IMR-90 (cell line): Measurements from ENCODE around the gene MOB3B.

Experiments used
- CTCF ChIP-seq: conservative IDR thresholded peaks from 2 replicates; pipeline ENCODE4 v1.5.1; 2012; ENCODE audit warnings: mild to moderate bottlenecking, low read depth, low read length, improper control_type of control experiment
- MAZ ChIP-seq: IDR thresholded peaks from 2 replicates; pipeline ENCODE4 v1.6.1; 2012; ENCODE audit warnings: low read depth, mild to moderate bottlenecking, low read length, improper control_type of control experiment, moderate library complexity, borderline replicate concordance
- NFE2L2 ChIP-seq: fragments of 150-350 bp; IDR thresholded peaks from 2 replicates; pipeline ENCODE4 v1.6.1; 2016; ENCODE audit warnings: low read depth, mild to moderate bottlenecking, low read length
- POLR2A ChIP-seq: IDR thresholded peaks from 2 replicates; pipeline ENCODE4 v1.6.1; 2012; ENCODE audit warnings: mild to moderate bottlenecking, low read depth, low read length
- RFX5 ChIP-seq: IDR thresholded peaks from 2 replicates; pipeline ENCODE4 v1.8.0; 2012; ENCODE audit warnings: low read depth, mild to moderate bottlenecking, low read length, moderate library complexity

- TF ChIP-seq RFX5 (no peak), CTCF (no peak), MAZ (no peak), POLR2A (no peak), NFE2L2 (no peak)
Measured at GRCh38 chr9:27538647-27539046, 9.0 kb upstream of the MOB3B start.
